SK-N-SH (cell line): ENCODE measurements around the gene MOCS3. TPM values are rescaled to one million over a fixed set of nuclear protein-coding genes. Genes with fewer than 3 reads are reported as not detected.
A peak's percentile ranks its signal among the peaks of the same experiment; 100 is the strongest.

ENCODE experiments used
- CTCF ChIA-PET: fragments of 300-600, 350-600 bp; formaldehyde crosslinking; extraction: SDS; loops from one replicate; lab custom pipeline; 2021; lab: Yijun Ruan, JAX
- POLR2A ChIA-PET: fragments of 350-600 bp; sonication (Branson Sonifier 250); formaldehyde crosslinking; extraction: SDS; loops from one replicate; lab custom pipeline; 2020; ENCODE audit warnings: antibody characterized with exemption, inconsistent platforms; lab: Yijun Ruan, JAX
- DNase-seq: peaks from one replicate; pipeline ENCODE4 v3.0.0; 2012
- H2AFZ ChIP-seq: fragments of 200-600 bp; sonication (generic); 2 replicates; pipeline ENCODE4 v1.8.1; 2016; ENCODE audit warnings: antibody characterized with exemption, mild to moderate bottlenecking, low read depth
- H3F3A ChIP-seq: fragments of 200-600 bp; sonication (generic); replicated peaks from 2 replicates; pipeline ENCODE3; 2016; ENCODE audit warnings: antibody characterized with exemption, mild to moderate bottlenecking; ENCODE audit not compliant: insufficient read depth
- H3K27ac ChIP-seq, 2 experiments: fragments of 200-500 bp in 1 of 2; fragments of 200-600 bp in 1 of 2; sonication (Bioruptor generic) in 1 of 2; sonication (generic), shearing (Covaris generic) in 1 of 2; 2 replicates each; pipeline versions ENCODE4 v1.5.1 to v1.6.1; 2014 to 2016; ENCODE audit warnings: low read depth in 2 of 2, inconsistent platforms in 1 of 2, low read length in 1 of 2, mild to moderate bottlenecking in 1 of 2, mixed read lengths in 1 of 2
- H3K27me3 ChIP-seq: fragments of 200-600 bp; sonication (generic), shearing (Covaris generic); 2 replicates; pipeline ENCODE4 v1.6.1; 2016; ENCODE audit warnings: mixed run types; ENCODE audit not compliant: insufficient read depth
- H3K36me3 ChIP-seq, 2 experiments: fragments of 200-500 bp in 1 of 2; fragments of 200-600 bp in 1 of 2; sonication (Bioruptor generic) in 1 of 2; sonication (generic) in 1 of 2; replicated peaks in 1 of 2; 2 replicates each; pipeline versions ENCODE3 to v1.5.1; 2014 to 2016; ENCODE audit warnings: low read length in 1 of 2, mild to moderate bottlenecking in 1 of 2; ENCODE audit not compliant: insufficient read depth in 2 of 2, control insufficient read depth in 1 of 2
- H3K4me1 ChIP-seq, 2 experiments: fragments of 200-500 bp in 1 of 2; fragments of 200-600 bp in 1 of 2; sonication (Bioruptor generic) in 1 of 2; sonication (generic), shearing (Covaris generic) in 1 of 2; 2 replicates each; pipeline versions ENCODE4 v1.5.1 to v1.6.1; 2014 to 2016; ENCODE audit warnings: low read depth in 1 of 2, low read length in 1 of 2, mixed run types in 1 of 2; ENCODE audit not compliant: insufficient read depth in 2 of 2, control insufficient read depth in 1 of 2
- H3K4me2 ChIP-seq: fragments of 200-600 bp; sonication (generic), shearing (Covaris generic); 2 replicates; pipeline ENCODE4 v1.6.1; 2017; ENCODE audit warnings: mixed run types
- H3K4me3 ChIP-seq, 2 experiments: fragments of 200-500 bp in 1 of 2; fragments of 200-600 bp in 1 of 2; sonication (Bioruptor generic) in 1 of 2; sonication (generic), shearing (Covaris generic) in 1 of 2; 2 replicates each; pipeline versions ENCODE4 v1.5.1 to v1.8.1; 2014 to 2016; ENCODE audit warnings: low read depth in 2 of 2, inconsistent platforms in 1 of 2, low read length in 1 of 2, mild to moderate bottlenecking in 1 of 2, mixed read lengths in 1 of 2, moderate library complexity in 1 of 2
- H3K79me2 ChIP-seq: fragments of 200-600 bp; sonication (generic); 2 replicates; pipeline ENCODE4 v1.8.1; 2017; ENCODE audit warnings: mild to moderate bottlenecking; ENCODE audit not compliant: insufficient read depth
- H3K9ac ChIP-seq: fragments of 200-600 bp; sonication (generic); 2 replicates; pipeline ENCODE4 v1.6.1; 2017; ENCODE audit warnings: mixed run types
- H3K9me2 ChIP-seq: fragments of 200-600 bp; sonication (generic); 2 replicates; pipeline ENCODE4 v1.6.1; 2017; ENCODE audit warnings: mixed run types
- H3K9me3 ChIP-seq: fragments of 200-600 bp; sonication (generic); 2 replicates; pipeline ENCODE4 v1.6.1; 2017; ENCODE audit warnings: mixed run types, mild to moderate bottlenecking, moderate library complexity
- H4K20me1 ChIP-seq: fragments of 200-600 bp; sonication (generic); 2 replicates; pipeline ENCODE4 v1.6.1; 2017; ENCODE audit warnings: mild to moderate bottlenecking, mixed run types; ENCODE audit not compliant: insufficient read depth
- MAX ChIP-seq: IDR thresholded peaks from 2 replicates; pipeline ENCODE4 v1.4.0; 2012; ENCODE audit warnings: low read depth
- PBX3 ChIP-seq: IDR thresholded peaks from 2 replicates; pipeline ENCODE4; 2012
- RAD21 ChIP-seq: IDR thresholded peaks from 2 replicates; pipeline ENCODE4 v1.6.1; 2012; ENCODE audit warnings: mild to moderate bottlenecking, low read length
- REST ChIP-seq: IDR thresholded peaks from 2 replicates; pipeline ENCODE4 v1.6.1; 2012; ENCODE audit warnings: mild to moderate bottlenecking, low read depth, low read length, moderate library complexity
- SIN3A ChIP-seq: IDR thresholded peaks from 2 replicates; pipeline ENCODE4 v1.6.1; 2012; ENCODE audit warnings: low read depth, mild to moderate bottlenecking, low read length, moderate library complexity, borderline replicate concordance
- TAF1 ChIP-seq: IDR thresholded peaks from 2 replicates; pipeline ENCODE4 v1.6.1; 2012; ENCODE audit warnings: low read depth, mild to moderate bottlenecking, low read length, moderate library complexity, borderline replicate concordance
- USF1 ChIP-seq: IDR thresholded peaks from 2 replicates; pipeline ENCODE4 v1.4.0; 2012; ENCODE audit warnings: low read depth, borderline replicate concordance
- YY1 ChIP-seq: IDR thresholded peaks from 2 replicates; pipeline ENCODE4 v1.4.0; 2012; ENCODE audit warnings: low read depth, mild to moderate bottlenecking
- WGBS: methylation state at CpG from one replicate; pipeline ENCODE4 v1.1.6; 2017; ENCODE audit warnings: low lambda C conversion rate; 5-methylcytosine and 5-hydroxymethylcytosine counted together
- polyA plus RNA-seq, 3 experiments: library from polyadenylated mRNA; depleted of rRNA; stranded (reverse); fragments of >200 nt; gene quantifications; 2 replicates each; pipeline ENCODE4 v1.2.3, GENCODE V29; 2012

The MOCS3 gene
- polyA plus RNA-seq, 1 of the 3 experiments (the other 2 are of a cell fraction) = 4.0 TPM

GRCh38 chr20:50930976-50931305 is 27.7 kb upstream of the MOCS3 start:
- peak overlapping the region; percentile 70; the same call in 1 of the 2 replicates for H3K4me2 ChIP-seq
- H3K9me3 ChIP-seq = no peaks in the 10 kb centered on the region
- H3K79me2 ChIP-seq = peaks cover 47% of the 10 kb centered on the region
- H3K9me2 ChIP-seq = no peaks in the 10 kb centered on the region
- peak overlapping the region; percentile 78 for H3K9ac ChIP-seq
- peaks cover 19 to 36% of the 10 kb centered on the region in 2 experiments for H3K4me1 ChIP-seq
- H3K27me3 ChIP-seq = no peaks in the 10 kb centered on the region
- peaks cover 57 to 58% of the 10 kb centered on the region in 2 experiments for H3K36me3 ChIP-seq
- no peak overlapping the region for H2AFZ ChIP-seq
- DNase-seq = no peak
- H3K4me3 ChIP-seq = peak overlapping the region in 1 of 2 experiments; percentile 94; a peak in 2 of 4 replicates
- peaks cover 49% of the 10 kb centered on the region for H3F3A ChIP-seq
- ChIA-PET CTCF (interaction anchor here (0.6 to 16.1 kb wide), 23 partner anchors 9 to 1715 kb away, joined by 3 to 340 read pairs (median 3); partner anchors contain the start of genes BCAS4, DPM1 and MOCS3), POLR2A (interaction anchor here (0.6 to 3.4 kb wide), 9 partner anchors 15 to 891 kb away, joined by 3 to 40 read pairs (median 3); partner anchors contain the start of genes BCAS4, DPM1, MOCS3 and PARD6B)
- peaks cover 33% of the 10 kb centered on the region for H4K20me1 ChIP-seq
- 0% methylated on average over 2 of the region's 45 CpGs for WGBS
- H3K27ac ChIP-seq = peak overlapping the region; percentile 93 to 99
- TF ChIP-seq YY1 = no peak
- TF ChIP-seq MAX = no peak
- no peak for TF ChIP-seq PBX3
- no peak for TF ChIP-seq RAD21
- TF ChIP-seq REST = no peak
- 0 out of 2 replicates have a peak, but pooled peaks have one; percentile 30 for TF ChIP-seq TAF1
- TF ChIP-seq SIN3A = no peak
- no peak for TF ChIP-seq USF1
